NK-92 (cell line): ENCODE results near the gene ARHGEF1.
"Not testable (repeated sequence)": the region's sequence is repeated elsewhere in the genome, so short reads cannot be mapped to it uniquely, and the experiment has no call there.

Experiments used
- DNase-seq: peaks from one replicate; lab custom pipeline; 2025; ENCODE audit not compliant: unreplicated experiment; lab: John Stamatoyannopoulos, UW

ARHGEF1 gene

GRCh38 chr19:41904118-41904870, 21.3 kb downstream of the ARHGEF1 start:
- DNase-seq, result no peak

- DNase-seq, result no peak
These were observed 22.5 kb downstream of the ARHGEF1 start for GRCh38 chr19:41905273-41906002.

- DNase-seq, result no peak
These were observed 23.3 kb downstream of the ARHGEF1 start for GRCh38 chr19:41906271-41906670.

- DNase-seq, result no peak
These were observed 24.1 kb downstream of the ARHGEF1 start for GRCh38 chr19:41906916-41907680.

- DNase-seq, result no peak
These were observed 25.1 kb downstream of the ARHGEF1 start for GRCh38 chr19:41907994-41908615.

GRCh38 chr19:41908724-41909464, 25.9 kb downstream of the ARHGEF1 start:
- DNase-seq, result no peak

GRCh38 chr19:41909706-41910105, 26.7 kb downstream of the ARHGEF1 start:
- no peak for DNase-seq

- DNase-seq, result no peak
These were observed 27.4 kb downstream of the ARHGEF1 start for GRCh38 chr19:41910240-41910991.

- no peak for DNase-seq
These were observed 28.3 kb downstream of the ARHGEF1 start for GRCh38 chr19:41910992-41911888.

- no peak for DNase-seq
These were observed 29.1 kb downstream of the ARHGEF1 start for GRCh38 chr19:41911889-41912731.

GRCh38 chr19:41912899-41913537, 30.0 kb downstream of the ARHGEF1 start:
- no peak for DNase-seq

- no peak for DNase-seq
These were observed 30.8 kb downstream of the ARHGEF1 start for GRCh38 chr19:41913538-41914423.

- DNase-seq, result not testable (repeated sequence)
These were observed 31.4 kb downstream of the ARHGEF1 start for GRCh38 chr19:41914424-41914834.

- no peak for DNase-seq
These were observed 32.2 kb downstream of the ARHGEF1 start for GRCh38 chr19:41915021-41915775.

GRCh38 chr19:41915776-41916414, 32.9 kb downstream of the ARHGEF1 start:
- no peak for DNase-seq
